HCT116 (cell line): ENCODE measurements around the gene COA3. TPM values are rescaled to one million over a fixed set of nuclear protein-coding genes. Genes with fewer than 3 reads are reported as not detected.
A peak's percentile ranks its signal among the peaks of the same experiment; 100 is the strongest.

ENCODE experiments used
- ATAC-seq: fragments of 200-7000 bp; cut with Tn5 transposase; 2 replicates; pipeline ENCODE4 v1.9.1; 2020; ENCODE audit warnings: mild to moderate bottlenecking, moderate library complexity
- BruUV-seq: library from RNA; stranded (reverse); fragments of 400-500 nt; replicated peaks from 2 replicates; lab custom pipeline; 2021; lab: Mats Ljungman, UMichigan
- CTCF ChIA-PET: fragments of 300-600 bp; sonication (Branson Sonifier 250); formaldehyde crosslinking; loops from one replicate; lab custom pipeline; 2021; ENCODE audit warnings: antibody characterized with exemption; lab: Charles Lee
- POLR2A ChIA-PET: fragments of 300-600, 350-600 bp; sonication (Branson Sonifier 250); formaldehyde crosslinking; loops from one replicate; lab custom pipeline; 2021; ENCODE audit warnings: antibody characterized with exemption; lab: Charles Lee
- RAD21 ChIA-PET, 2 experiments: fragments of 300-600 bp; sonication (Branson Sonifier 250); formaldehyde crosslinking; loops; one replicate each; lab custom pipeline; 2023; ENCODE audit warnings: low total read pairs in 2 of 2; ENCODE audit not compliant: uncharacterized antibody in 2 of 2, unreplicated experiment in 2 of 2, low non-redundant PET in 1 of 2; lab: Charles Lee
- DNase-seq: peaks from one replicate; pipeline ENCODE4 v3.0.0-alpha.2; 2010; ENCODE audit warnings: low read depth, low spot score
- H2AFZ ChIP-seq: fragments of 200-600 bp; shearing (Covaris generic), sonication (generic); 2 replicates; pipeline ENCODE4 v1.6.1; 2017; ENCODE audit warnings: low read depth, mixed run types, mixed read lengths, antibody characterized with exemption, low read length; ENCODE audit not compliant: poor library complexity, severe bottlenecking
- H3K27ac ChIP-seq: 2 replicates; pipeline ENCODE4 v1.5.1; 2012; ENCODE audit warnings: low read depth, low read length
- H3K27me3 ChIP-seq: fragments of 200-600 bp; sonication (generic); 2 replicates; pipeline ENCODE4 v1.6.1; 2016; ENCODE audit warnings: mixed run types, low read length, mixed read lengths; ENCODE audit not compliant: insufficient read depth
- H3K36me3 ChIP-seq, 2 experiments: fragments of 200-500 bp in 1 of 2; fragments of 200-600 bp in 1 of 2; sonication (Bioruptor generic) in 1 of 2; sonication (generic) in 1 of 2; 2 replicates each; pipeline versions ENCODE4 v1.5.1 to v1.6.1; 2014 to 2016; ENCODE audit warnings: low read length in 2 of 2, inconsistent platforms in 1 of 2, mixed read lengths in 1 of 2, mixed run types in 1 of 2; ENCODE audit not compliant: insufficient read depth in 2 of 2, control insufficient read depth in 1 of 2
- H3K4me1 ChIP-seq, 2 experiments: fragments of 200-600 bp in 1 of 2; sonication (generic) in 1 of 2; 2 replicates each; pipeline versions ENCODE4 v1.5.1 to v1.6.1; 2012 to 2017; ENCODE audit warnings: low read length in 2 of 2, inconsistent platforms in 1 of 2, mild to moderate bottlenecking in 1 of 2, mixed read lengths in 1 of 2, mixed run types in 1 of 2, moderate library complexity in 1 of 2; ENCODE audit not compliant: insufficient read depth in 2 of 2, control insufficient read depth in 1 of 2
- H3K4me2 ChIP-seq: fragments of 200-600 bp; sonication (generic); 2 replicates; pipeline ENCODE4 v1.6.1; 2017; ENCODE audit warnings: mixed run types, low read length, mixed read lengths
- H3K4me3 ChIP-seq, 2 experiments: fragments of 200-600 bp in 1 of 2; sonication (generic) in 1 of 2; replicated peaks in 1 of 2; 2 replicates each; pipeline ENCODE4 v1.5.1; 2011 to 2016; ENCODE audit warnings: low read length in 2 of 2, control low read depth in 1 of 2, low read depth in 1 of 2, mild to moderate bottlenecking in 1 of 2, mixed read lengths in 1 of 2, mixed run types in 1 of 2
- H3K79me2 ChIP-seq: fragments of 200-600 bp; sonication (generic); 2 replicates; pipeline ENCODE4 v1.6.1; 2017; ENCODE audit warnings: mild to moderate bottlenecking, mixed run types, low read length, moderate library complexity, mixed read lengths; ENCODE audit not compliant: insufficient read depth
- H3K9ac ChIP-seq: fragments of 200-600 bp; sonication (generic); 2 replicates; pipeline ENCODE4 v1.6.1; 2016; ENCODE audit warnings: low read length, mixed read lengths
- H3K9me2 ChIP-seq: fragments of 200-600 bp; sonication (generic), shearing (Covaris generic); 2 replicates; pipeline ENCODE4 v1.6.1; 2017; ENCODE audit warnings: mixed run types, mild to moderate bottlenecking, moderate library complexity; ENCODE audit not compliant: insufficient read depth
- H3K9me3 ChIP-seq, 2 experiments: fragments of 200-500 bp in 1 of 2; fragments of 200-600 bp in 1 of 2; sonication (Bioruptor generic) in 1 of 2; sonication (generic) in 1 of 2; 2 replicates each; pipeline ENCODE4 v1.6.1; 2014 to 2017; ENCODE audit warnings: low read length in 2 of 2, mixed read lengths in 2 of 2, inconsistent platforms in 1 of 2, low read depth in 1 of 2, mild to moderate bottlenecking in 1 of 2, mixed run types in 1 of 2, moderate library complexity in 1 of 2; ENCODE audit not compliant: control insufficient read depth in 1 of 2, insufficient read depth in 1 of 2
- H4K20me1 ChIP-seq: fragments of 200-600 bp; sonication (generic), shearing (Covaris generic); 2 replicates; pipeline ENCODE4 v1.6.1; 2017; ENCODE audit warnings: mixed run types, mild to moderate bottlenecking, moderate library complexity; ENCODE audit not compliant: insufficient read depth
- CEBPB ChIP-seq: IDR thresholded peaks from 2 replicates; pipeline ENCODE4 v1.6.1; 2012; ENCODE audit warnings: low read depth
- EGR1 ChIP-seq: IDR thresholded peaks from 2 replicates; pipeline ENCODE4 v1.6.1; 2012; ENCODE audit warnings: low read depth
- FOSL1 ChIP-seq: IDR thresholded peaks from 2 replicates; pipeline ENCODE4 v1.6.1; 2012; ENCODE audit warnings: low read depth
- POLR2A ChIP-seq: IDR thresholded peaks from 2 replicates; pipeline ENCODE4 v1.7.0; 2011; ENCODE audit warnings: borderline replicate concordance; ENCODE audit not compliant: insufficient read depth, insufficient read length; ENCODE audit errors: extremely low read depth
- SRF ChIP-seq: IDR thresholded peaks from 2 replicates; pipeline ENCODE4 v1.6.1; 2012; ENCODE audit warnings: low read depth
- intact Hi-C: fragments of 100-400 bp; cut with micrococcal nuclease; formaldehyde crosslinking; loops from 2 replicates; pipeline ENCODE4 v1.10.0; 2022
- total RNA-seq: library from RNA; stranded (reverse); gene quantifications from one replicate; pipeline ENCODE4 v1.2.1, GENCODE V29; 2021; ENCODE audit not compliant: unreplicated experiment
- TF ChIP-seq, protein P1 (sequence below): IDR thresholded peaks from 2 replicates; pipeline ENCODE4 v1.6.1; 2012
- TF ChIP-seq, protein P2 (sequence below): IDR thresholded peaks from 2 replicates; pipeline ENCODE4 v1.6.1; 2011; ENCODE audit warnings: mild to moderate bottlenecking, low read length, moderate library complexity; ENCODE audit not compliant: insufficient replicate concordance; ENCODE audit errors: extremely low read depth
- TF ChIP-seq, protein P3 (sequence below): IDR thresholded peaks from 2 replicates; pipeline ENCODE4 v1.6.1; 2012

Gene COA3
- total RNA-seq, 1 experiment from 2014 or later = 37.1 TPM

DNA sequence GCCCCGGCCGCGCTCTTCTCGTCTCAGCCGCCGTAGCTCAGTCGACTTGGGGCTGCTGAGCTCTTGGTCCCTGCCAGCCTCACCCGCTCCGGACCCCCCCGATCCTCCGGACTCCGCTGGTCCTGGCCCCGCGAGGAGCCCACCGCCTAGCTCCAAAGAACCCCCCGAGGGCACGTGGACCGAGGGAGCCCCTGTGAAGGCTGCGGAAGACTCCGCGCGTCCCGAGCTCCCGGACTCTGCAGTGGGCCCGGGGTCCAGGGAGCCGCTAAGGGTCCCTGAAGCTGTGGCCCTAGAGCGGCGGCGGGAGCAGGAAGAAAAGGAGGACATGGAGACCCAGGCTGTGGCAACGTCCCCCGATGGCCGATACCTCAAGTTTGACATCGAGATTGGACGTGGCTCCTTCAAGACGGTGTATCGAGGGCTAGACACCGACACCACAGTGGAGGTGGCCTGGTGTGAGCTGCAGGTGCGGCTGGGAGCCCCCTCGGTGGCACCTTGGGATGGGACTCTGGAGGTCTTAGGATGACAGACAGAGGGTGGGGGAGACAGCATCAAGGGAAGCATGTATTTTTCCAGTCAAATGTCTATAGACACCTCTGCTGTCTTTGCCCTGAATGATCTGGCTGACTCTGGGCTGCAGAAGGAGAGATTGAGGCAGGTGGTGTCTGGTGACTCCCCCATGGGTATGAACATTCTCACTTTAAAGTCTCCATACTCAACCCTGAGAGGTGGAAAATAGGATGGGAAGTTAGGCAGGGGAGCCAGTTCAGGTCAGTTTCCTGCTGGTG, 17.5 kb downstream of the COA3 start (continued):
- TF ChIP-seq, protein P1, sequence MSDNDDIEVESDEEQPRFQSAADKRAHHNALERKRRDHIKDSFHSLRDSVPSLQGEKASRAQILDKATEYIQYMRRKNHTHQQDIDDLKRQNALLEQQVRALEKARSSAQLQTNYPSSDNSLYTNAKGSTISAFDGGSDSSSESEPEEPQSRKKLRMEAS = no peak

DNA sequence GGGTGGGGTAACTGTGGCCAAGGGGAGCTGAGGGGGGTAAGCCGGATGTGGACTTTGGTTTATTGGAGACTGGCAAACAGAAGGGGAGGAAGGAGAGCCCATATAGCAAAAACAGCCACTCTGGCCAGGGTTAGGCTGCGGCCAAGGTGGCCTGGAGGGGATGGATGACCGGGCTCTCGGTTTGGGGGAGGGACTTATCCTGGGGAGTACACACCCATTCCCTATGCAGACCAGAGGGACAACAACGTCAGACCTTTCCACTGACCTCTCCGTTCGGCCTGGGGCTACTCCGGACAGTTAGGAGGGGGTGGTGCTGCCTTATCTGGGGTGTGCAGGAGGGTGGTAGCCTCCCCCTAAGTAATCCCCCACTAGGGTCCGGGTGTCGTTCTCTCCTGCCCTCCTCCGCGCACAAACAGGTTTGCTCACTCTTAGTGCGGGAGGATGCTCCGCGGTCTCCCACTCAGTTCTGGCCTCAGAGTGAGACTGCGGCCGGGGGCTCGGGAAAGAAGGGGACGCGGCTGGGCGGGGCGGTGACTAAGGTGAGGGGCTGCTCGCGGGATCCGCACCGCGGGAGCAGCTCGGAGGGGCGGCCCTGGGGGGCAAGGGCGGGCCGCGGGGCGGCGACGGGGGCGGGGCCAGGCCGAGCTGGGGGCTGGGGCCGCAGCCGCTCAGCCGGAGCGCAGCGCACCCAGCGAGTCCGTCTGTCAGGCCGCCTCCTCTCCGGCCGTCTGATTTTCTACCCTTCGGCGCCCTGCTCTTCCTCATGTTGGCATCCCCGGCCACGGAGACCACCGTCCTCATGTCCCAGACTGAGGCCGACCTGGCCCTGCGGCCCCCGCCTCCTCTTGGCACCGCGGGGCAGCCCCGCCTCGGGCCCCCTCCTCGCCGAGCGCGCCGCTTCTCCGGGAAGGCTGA, 18.3 kb downstream of the COA3 start, which contains the start of gene WNK4:
WNK4 (plus strand) TSS at position 675 of the 915 bp plus-strand sequence; CDS start at position 764, 89 bp downstream.
- H3K4me3 ChIP-seq = no peak within 1 kb of the TSS
- no TSS peak for BruUV-seq
- no peaks in the 10 kb centered on the region for H4K20me1 ChIP-seq
- H3K9me3 ChIP-seq = no peaks in the 10 kb centered on the region
- ChIA-PET RAD21 (no interaction called here), POLR2A (no interaction called here), CTCF (no interaction called here)
- H3K4me1 ChIP-seq = peaks cover 3 to 20% of the 10 kb centered on the region in 2 experiments; a peak in 3 of 4 replicates
- H2AFZ ChIP-seq = no peak within 1 kb of the TSS
- H3K9ac ChIP-seq = no peak within 1 kb of the TSS
- intact Hi-C loops = no loop called here
- no peaks in the 10 kb centered on the region for H3K27me3 ChIP-seq
- peaks cover under 1% of the 10 kb centered on the region; the same call in 1 of the 2 replicates for H3K79me2 ChIP-seq
- H3K36me3 ChIP-seq = peaks cover 10 to 22% of the 10 kb centered on the region in 2 experiments
- no peaks in the 10 kb centered on the region for H3K9me2 ChIP-seq
- H3K27ac ChIP-seq = no peak within 1 kb of the TSS
- DNase-seq = no peak
- 0 out of 2 replicates have a peak, but pooled peaks have one; percentile 35 for ATAC-seq
- H3K4me2 ChIP-seq = no peak within 1 kb of the TSS
- TF ChIP-seq, protein P2, sequence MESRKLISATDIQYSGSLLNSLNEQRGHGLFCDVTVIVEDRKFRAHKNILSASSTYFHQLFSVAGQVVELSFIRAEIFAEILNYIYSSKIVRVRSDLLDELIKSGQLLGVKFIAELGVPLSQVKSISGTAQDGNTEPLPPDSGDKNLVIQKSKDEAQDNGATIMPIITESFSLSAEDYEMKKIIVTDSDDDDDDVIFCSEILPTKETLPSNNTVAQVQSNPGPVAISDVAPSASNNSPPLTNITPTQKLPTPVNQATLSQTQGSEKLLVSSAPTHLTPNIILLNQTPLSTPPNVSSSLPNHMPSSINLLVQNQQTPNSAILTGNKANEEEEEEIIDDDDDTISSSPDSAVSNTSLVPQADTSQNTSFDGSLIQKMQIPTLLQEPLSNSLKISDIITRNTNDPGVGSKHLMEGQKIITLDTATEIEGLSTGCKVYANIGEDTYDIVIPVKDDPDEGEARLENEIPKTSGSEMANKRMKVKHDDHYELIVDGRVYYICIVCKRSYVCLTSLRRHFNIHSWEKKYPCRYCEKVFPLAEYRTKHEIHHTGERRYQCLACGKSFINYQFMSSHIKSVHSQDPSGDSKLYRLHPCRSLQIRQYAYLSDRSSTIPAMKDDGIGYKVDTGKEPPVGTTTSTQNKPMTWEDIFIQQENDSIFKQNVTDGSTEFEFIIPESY = no peak
- TF ChIP-seq, protein P3, sequence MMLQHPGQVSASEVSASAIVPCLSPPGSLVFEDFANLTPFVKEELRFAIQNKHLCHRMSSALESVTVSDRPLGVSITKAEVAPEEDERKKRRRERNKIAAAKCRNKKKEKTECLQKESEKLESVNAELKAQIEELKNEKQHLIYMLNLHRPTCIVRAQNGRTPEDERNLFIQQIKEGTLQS = no peak
- TF ChIP-seq FOSL1 (no peak), EGR1 (no peak), POLR2A (no peak), CEBPB (no peak), SRF (no peak)
- TF ChIP-seq, protein P1 = no peak
